HG03025 (cell line): ENCODE data around the gene OR7A10.
"Not testable (repeated sequence)": the region's sequence is repeated elsewhere in the genome, so short reads cannot be mapped to it uniquely, and the experiment has no call there.

ENCODE experiments used
- ATAC-seq: cut with Tn5 transposase; IDR thresholded peaks from one replicate; pipeline ENCODE4 v1.9.1; 2021; ENCODE audit warnings: mild to moderate bottlenecking, moderate library complexity; ENCODE audit not compliant: unreplicated experiment, low FRiP score

The OR7A10 gene

GRCh38 chr19:14796021-14796420 is 52.7 kb downstream of the OR7A10 start:
- ATAC-seq, result no peak

GRCh38 chr19:14795078-14795721 is 53.5 kb downstream of the OR7A10 start:
- ATAC-seq, result no peak

DNA sequence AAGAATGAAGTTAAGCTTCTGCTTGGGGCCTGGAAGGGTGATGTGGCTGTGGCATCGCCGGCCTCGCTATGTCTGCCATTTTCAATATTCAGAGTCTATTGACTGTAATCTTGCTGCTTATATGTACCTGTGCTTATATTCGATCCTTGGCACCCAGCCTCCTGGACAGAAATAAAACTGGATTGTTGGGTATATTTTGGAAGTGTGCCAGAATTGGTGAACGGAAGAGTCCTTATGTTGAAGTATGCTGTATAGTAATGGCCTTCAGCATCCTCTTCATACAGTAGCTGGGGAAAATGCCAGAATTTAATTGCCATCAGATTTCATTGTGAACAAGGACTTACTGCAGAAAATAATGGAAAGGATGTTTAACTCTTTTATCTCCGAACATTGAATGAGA is 56.5 kb downstream of the OR7A10 start:
- not testable (repeated sequence) for ATAC-seq
